Measurements from ENCODE around the gene SPINK4. TPM values are rescaled to one million over a fixed set of nuclear protein-coding genes. Genes with fewer than 3 reads are reported as not detected.

Gene SPINK4
- total RNA-seq, 1 experiment from 2014 or later: not detected

GRCh38 chr9:33193818-33194217 lies 46.1 kb upstream of the SPINK4 start:
- Histone ChIP-seq H2BK20ac (ENCODE audit: low read depth, low read length, poor library complexity, severe bottlenecking) (no peak overlapping the region), H3K9me3 (ENCODE audit: control insufficient read depth, low read depth, low read length) (no peaks in the 10 kb centered on the region), H3T11ph (ENCODE audit: low read length) (no peak overlapping the region), H4K20me1 (ENCODE audit: control insufficient read depth, insufficient read depth, insufficient read length) (no peaks in the 10 kb centered on the region), H3K14ac (ENCODE audit: insufficient read depth, low read length) (no peak overlapping the region), H3K23me2 (ENCODE audit: insufficient read length, low read depth, low read length, poor library complexity, severe bottlenecking) (no peaks in the 10 kb centered on the region), H2BK15ac (ENCODE audit: low read depth, low read length) (no peak overlapping the region), H3K23ac (ENCODE audit: insufficient read length, low read depth, low read length) (no peak overlapping the region), H3K4me1 (ENCODE audit: insufficient read depth, low read length) (no peaks in the 10 kb centered on the region), H4K91ac (ENCODE audit: insufficient read length, low read depth, low read length) (no peak overlapping the region), H3K27me3 (ENCODE audit: insufficient read depth, low read length) (no peaks in the 10 kb centered on the region), H4K8ac (replicated peaks; ENCODE audit: insufficient read length, low read depth, low read length) (no peak overlapping the region), H2AK5ac (ENCODE audit: insufficient read length, low read length) (no peak overlapping the region), H3K27ac (ENCODE audit: insufficient read length, low read depth, low read length) (no peak overlapping the region), H3K18ac (ENCODE audit: insufficient read length, low read depth, low read length) (no peak overlapping the region), H3K79me1 (ENCODE audit: insufficient read depth, low read depth, low read length, poor library complexity, severe bottlenecking) (no peaks in the 10 kb centered on the region), H3K79me2 (ENCODE audit: insufficient read depth, low read length) (no peaks in the 10 kb centered on the region), H3K9ac (ENCODE audit: extremely low read depth, insufficient read length, low read length) (no peak overlapping the region), H2BK12ac (ENCODE audit: insufficient read length, low read depth, low read length) (no peak overlapping the region), H3K56ac (ENCODE audit: insufficient read length, low read depth, low read length) (no peak overlapping the region), H2BK120ac (ENCODE audit: low read depth, low read length, poor library complexity, severe bottlenecking) (no peak overlapping the region), H3K4ac (ENCODE audit: low read depth, low read length) (no peak overlapping the region), H2BK5ac (ENCODE audit: insufficient read length, low read length) (no peak overlapping the region), H3K4me2 (ENCODE audit: insufficient read depth, insufficient read length, low read length) (no peak overlapping the region), H4K5ac (ENCODE audit: insufficient read length, low read depth, low read length) (no peak overlapping the region), H2AFZ (ENCODE audit: low read length) (no peak overlapping the region)
- no peak overlapping the region for H3K4me3 Mint-ChIP-seq
- H3K27me3 Mint-ChIP-seq (ENCODE audit: low read depth): no peaks in the 10 kb centered on the region; the same call in none of the 2 replicates
- no peak for TF ChIP-seq CTCF (conservative IDR thresholded peaks at IDR 0.05)
- H3K27ac Mint-ChIP-seq: no peak overlapping the region
- no CpG with 5 or more reads among the region's 3 CpGs for WGBS (ENCODE audit: extremely low coverage, insufficient read length, low lambda C conversion rate)
- no peak for DNase-seq
- no peaks in the 10 kb centered on the region for H3K36me3 Mint-ChIP-seq (ENCODE audit: insufficient read depth in 1 of 3, low read depth in 3 of 3)
- no peaks in the 10 kb centered on the region for H3K9me3 Mint-ChIP-seq
- peaks cover 3 to 4% of the 10 kb centered on the region in 2 experiments; a peak in 1 of 4 replicates for H3K4me1 Mint-ChIP-seq
